SK-N-SH (cell line): ENCODE measurements around the gene GUCY2C. TPM values are rescaled to one million over a fixed set of nuclear protein-coding genes. Genes with fewer than 3 reads are reported as not detected.

Experiments
- CTCF ChIA-PET: fragments of 300-600, 350-600 bp; formaldehyde crosslinking; extraction: SDS; loops from one replicate; lab custom pipeline; 2021; lab: Yijun Ruan, JAX
- POLR2A ChIA-PET: fragments of 350-600 bp; sonication (Branson Sonifier 250); formaldehyde crosslinking; extraction: SDS; loops from one replicate; lab custom pipeline; 2020; ENCODE audit warnings: antibody characterized with exemption, inconsistent platforms; lab: Yijun Ruan, JAX
- DNase-seq: peaks from one replicate; pipeline ENCODE4 v3.0.0; 2012
- H2AFZ ChIP-seq: fragments of 200-600 bp; sonication (generic); 2 replicates; pipeline ENCODE4 v1.8.1; 2016; ENCODE audit warnings: antibody characterized with exemption, mild to moderate bottlenecking, low read depth
- H3F3A ChIP-seq: fragments of 200-600 bp; sonication (generic); replicated peaks from 2 replicates; pipeline ENCODE3; 2016; ENCODE audit warnings: antibody characterized with exemption, mild to moderate bottlenecking; ENCODE audit not compliant: insufficient read depth
- H3K27ac ChIP-seq, 2 experiments: fragments of 200-500 bp in 1 of 2; fragments of 200-600 bp in 1 of 2; sonication (Bioruptor generic) in 1 of 2; sonication (generic), shearing (Covaris generic) in 1 of 2; 2 replicates each; pipeline versions ENCODE4 v1.5.1 to v1.6.1; 2014 to 2016; ENCODE audit warnings: low read depth in 2 of 2, inconsistent platforms in 1 of 2, low read length in 1 of 2, mild to moderate bottlenecking in 1 of 2, mixed read lengths in 1 of 2
- H3K27me3 ChIP-seq: fragments of 200-600 bp; sonication (generic), shearing (Covaris generic); 2 replicates; pipeline ENCODE4 v1.6.1; 2016; ENCODE audit warnings: mixed run types; ENCODE audit not compliant: insufficient read depth
- H3K36me3 ChIP-seq, 2 experiments: fragments of 200-500 bp in 1 of 2; fragments of 200-600 bp in 1 of 2; sonication (Bioruptor generic) in 1 of 2; sonication (generic) in 1 of 2; replicated peaks in 1 of 2; 2 replicates each; pipeline versions ENCODE3 to v1.5.1; 2014 to 2016; ENCODE audit warnings: low read length in 1 of 2, mild to moderate bottlenecking in 1 of 2; ENCODE audit not compliant: insufficient read depth in 2 of 2, control insufficient read depth in 1 of 2
- H3K4me1 ChIP-seq, 2 experiments: fragments of 200-500 bp in 1 of 2; fragments of 200-600 bp in 1 of 2; sonication (Bioruptor generic) in 1 of 2; sonication (generic), shearing (Covaris generic) in 1 of 2; 2 replicates each; pipeline versions ENCODE4 v1.5.1 to v1.6.1; 2014 to 2016; ENCODE audit warnings: low read depth in 1 of 2, low read length in 1 of 2, mixed run types in 1 of 2; ENCODE audit not compliant: insufficient read depth in 2 of 2, control insufficient read depth in 1 of 2
- H3K4me2 ChIP-seq: fragments of 200-600 bp; sonication (generic), shearing (Covaris generic); 2 replicates; pipeline ENCODE4 v1.6.1; 2017; ENCODE audit warnings: mixed run types
- H3K4me3 ChIP-seq, 2 experiments: fragments of 200-500 bp in 1 of 2; fragments of 200-600 bp in 1 of 2; sonication (Bioruptor generic) in 1 of 2; sonication (generic), shearing (Covaris generic) in 1 of 2; 2 replicates each; pipeline versions ENCODE4 v1.5.1 to v1.8.1; 2014 to 2016; ENCODE audit warnings: low read depth in 2 of 2, inconsistent platforms in 1 of 2, low read length in 1 of 2, mild to moderate bottlenecking in 1 of 2, mixed read lengths in 1 of 2, moderate library complexity in 1 of 2
- H3K79me2 ChIP-seq: fragments of 200-600 bp; sonication (generic); 2 replicates; pipeline ENCODE4 v1.8.1; 2017; ENCODE audit warnings: mild to moderate bottlenecking; ENCODE audit not compliant: insufficient read depth
- H3K9ac ChIP-seq: fragments of 200-600 bp; sonication (generic); 2 replicates; pipeline ENCODE4 v1.6.1; 2017; ENCODE audit warnings: mixed run types
- H3K9me2 ChIP-seq: fragments of 200-600 bp; sonication (generic); 2 replicates; pipeline ENCODE4 v1.6.1; 2017; ENCODE audit warnings: mixed run types
- H3K9me3 ChIP-seq: fragments of 200-600 bp; sonication (generic); 2 replicates; pipeline ENCODE4 v1.6.1; 2017; ENCODE audit warnings: mixed run types, mild to moderate bottlenecking, moderate library complexity
- H4K20me1 ChIP-seq: fragments of 200-600 bp; sonication (generic); 2 replicates; pipeline ENCODE4 v1.6.1; 2017; ENCODE audit warnings: mild to moderate bottlenecking, mixed run types; ENCODE audit not compliant: insufficient read depth
- CHD2 ChIP-seq: fragments of 150-350 bp; IDR thresholded peaks from 2 replicates; pipeline ENCODE4 v1.6.1; 2018; ENCODE audit warnings: low read length; ENCODE audit not compliant: partially characterized antibody
- CTCF ChIP-seq: fragments of 200-600 bp; sonication (generic); IDR thresholded peaks from 2 replicates; pipeline ENCODE4 v1.6.1; 2017; ENCODE audit warnings: antibody characterized with exemption, mild to moderate bottlenecking, moderate library complexity
- FOXM1 ChIP-seq: IDR thresholded peaks from 2 replicates; pipeline ENCODE4 v1.4.0; 2012; ENCODE audit warnings: low read depth, mild to moderate bottlenecking
- GABPA ChIP-seq: IDR thresholded peaks from 2 replicates; pipeline ENCODE4 v1.4.0; 2012; ENCODE audit warnings: low read depth, mild to moderate bottlenecking
- GATA2 ChIP-seq: sonication (generic); formaldehyde crosslinking; IDR thresholded peaks from 2 replicates; pipeline ENCODE4 v1.5.0; 2020; ENCODE audit warnings: mild to moderate bottlenecking, missing genetic modification reagents
- IRF3 ChIP-seq: fragments of 150-350 bp; IDR thresholded peaks from 2 replicates; pipeline ENCODE4 v1.6.1; 2016; ENCODE audit warnings: mild to moderate bottlenecking, low read depth, low read length
- JUND ChIP-seq: IDR thresholded peaks from 2 replicates; pipeline ENCODE4 v1.4.0; 2012
- MAX ChIP-seq: IDR thresholded peaks from 2 replicates; pipeline ENCODE4 v1.4.0; 2012; ENCODE audit warnings: low read depth
- NRF1 ChIP-seq: IDR thresholded peaks from 2 replicates; pipeline ENCODE4 v1.6.1; 2012; ENCODE audit warnings: low read depth, mild to moderate bottlenecking, low read length
- REST ChIP-seq: IDR thresholded peaks from 2 replicates; pipeline ENCODE4 v1.6.1; 2012; ENCODE audit warnings: mild to moderate bottlenecking, low read depth, low read length, moderate library complexity
- SIN3A ChIP-seq: IDR thresholded peaks from 2 replicates; pipeline ENCODE4 v1.6.1; 2012; ENCODE audit warnings: low read depth, mild to moderate bottlenecking, low read length, moderate library complexity, borderline replicate concordance
- TCF12 ChIP-seq: IDR thresholded peaks from 2 replicates; pipeline ENCODE4 v1.4.0; 2012
- TEAD4 ChIP-seq: IDR thresholded peaks from 2 replicates; pipeline ENCODE4 v1.4.0; 2012; ENCODE audit warnings: mild to moderate bottlenecking, borderline replicate concordance; ENCODE audit not compliant: insufficient read depth
- USF1 ChIP-seq: IDR thresholded peaks from 2 replicates; pipeline ENCODE4 v1.4.0; 2012; ENCODE audit warnings: low read depth, borderline replicate concordance
- USF2 ChIP-seq: fragments of 150-350 bp; IDR thresholded peaks from 2 replicates; pipeline ENCODE4 v1.6.1; 2017; ENCODE audit warnings: antibody characterized with exemption, low read length, low read depth, borderline replicate concordance
- WGBS: methylation state at CpG from one replicate; pipeline ENCODE4 v1.1.6; 2017; ENCODE audit warnings: low lambda C conversion rate; 5-methylcytosine and 5-hydroxymethylcytosine counted together
- polyA plus RNA-seq, 3 experiments: library from polyadenylated mRNA; depleted of rRNA; stranded (reverse); fragments of >200 nt; gene quantifications; 2 replicates each; pipeline ENCODE4 v1.2.3, GENCODE V29; 2012

The GUCY2C gene
- polyA plus RNA-seq, 1 of the 3 experiments (the other 2 are of a cell fraction), result not detected

- H3K36me3 ChIP-seq, result no peaks in the 10 kb centered on the region
- ChIA-PET POLR2A (no interaction called here), CTCF (interaction anchor here (1.5 to 1.7 kb wide), 2 partner anchors 8 to 9 kb away, joined by 4 to 5 read pairs; no protein-coding TSS in a partner anchor)
- no peak overlapping the region for H2AFZ ChIP-seq
- no peaks in the 10 kb centered on the region for H3K79me2 ChIP-seq
- no peak overlapping the region for H3K27ac ChIP-seq
- no peaks in the 10 kb centered on the region for H4K20me1 ChIP-seq
- no peaks in the 10 kb centered on the region; the same call in 1 of the 2 replicates for H3K9me2 ChIP-seq
- no peak overlapping the region for H3K9ac ChIP-seq
- no peaks in the 10 kb centered on the region for H3F3A ChIP-seq
- H3K4me1 ChIP-seq, result no peaks in the 10 kb centered on the region
- 14% methylated on average over 6 of the region's 6 CpGs for WGBS
- TF ChIP-seq FOXM1, result no peak
- no peak for TF ChIP-seq MAX
- TF ChIP-seq CTCF, result no peak
- no peak for TF ChIP-seq NRF1
- no peak for TF ChIP-seq GATA2 (CRISPR knock-in tag)
- no peak for TF ChIP-seq TEAD4
- no peak for TF ChIP-seq REST
- H3K4me2 ChIP-seq, result no peak overlapping the region
- no peaks in the 10 kb centered on the region for H3K27me3 ChIP-seq
- no peak overlapping the region for H3K4me3 ChIP-seq
- no peak for DNase-seq
- H3K9me3 ChIP-seq, result 0 out of 2 replicates have a peak, but pooled peaks cover 11% of the 10 kb centered on the region
These were observed 35.4 kb upstream of the GUCY2C start for GRCh38 chr12:14731821-14732220.

- no peak for DNase-seq
- H3K9me2 ChIP-seq, result no peaks in the 10 kb centered on the region; the same call in 1 of the 2 replicates
- CTCF ChIA-PET, result no interaction called here
- no peaks in the 10 kb centered on the region for H3F3A ChIP-seq
- no peak overlapping the region for H3K4me3 ChIP-seq
- H3K27ac ChIP-seq, result no peak overlapping the region
- no peaks in the 10 kb centered on the region for H3K79me2 ChIP-seq
- no peak for TF ChIP-seq USF2
- no peak for TF ChIP-seq USF1
- TF ChIP-seq IRF3, result no peak
- no peak for TF ChIP-seq TCF12
- TF ChIP-seq NRF1, result no peak
- TF ChIP-seq CHD2, result no peak
- no peak for TF ChIP-seq SIN3A
- TF ChIP-seq JUND, result no peak
- no peak for TF ChIP-seq GABPA
- WGBS, result 8% methylated on average over 1 of the region's 1 CpG
- no peaks in the 10 kb centered on the region for H3K36me3 ChIP-seq
- no peak overlapping the region for H3K9ac ChIP-seq
- H3K4me1 ChIP-seq, result no peaks in the 10 kb centered on the region
- POLR2A ChIA-PET, result no interaction called here
- no peaks in the 10 kb centered on the region for H4K20me1 ChIP-seq
- no peaks in the 10 kb centered on the region for H3K27me3 ChIP-seq
- H3K9me3 ChIP-seq, result peaks cover 15% of the 10 kb centered on the region
- H2AFZ ChIP-seq, result no peak overlapping the region
- H3K4me2 ChIP-seq, result no peak overlapping the region
These were observed 33.2 kb upstream of the GUCY2C start for GRCh38 chr12:14729586-14729985.
